Small intestine (tissue), 7 donors: ENCODE results near the gene TSSK2. TPM values are rescaled to one million over a fixed set of nuclear protein-coding genes. Genes with fewer than 3 reads are reported as not detected.

Source experiments
- DNase-seq, 2 donors: peaks; one replicate each; pipeline versions ENCODE4 v3.0.0 to v3.0.0-alpha.2; 2013
- FAIRE-seq: peaks from 2 replicates; lab custom pipeline; 2012; peaks lifted over from hg19 to GRCh38; lab: Jason Lieb, UNC
- H3K27ac ChIP-seq, 3 donors: one replicate each; pipeline ENCODE4 v1.5.1; 2013; ENCODE audit warnings: low read length in 2 of 3, mild to moderate bottlenecking in 2 of 3, control low read depth in 1 of 3, inconsistent platforms in 1 of 3, low read depth in 1 of 3, moderate library complexity in 1 of 3
- H3K27me3 ChIP-seq, 3 donors: one replicate each; pipeline ENCODE4 v1.6.1; 2013; ENCODE audit warnings: low read length in 3 of 3, inconsistent platforms in 1 of 3; ENCODE audit not compliant: control insufficient read depth in 3 of 3, insufficient read depth in 3 of 3
- H3K36me3 ChIP-seq, 3 donors: one replicate each; pipeline ENCODE4 v1.6.1; 2013; ENCODE audit warnings: low read length in 3 of 3, inconsistent platforms in 1 of 3, low read depth in 1 of 3, mild to moderate bottlenecking in 1 of 3, moderate library complexity in 1 of 3; ENCODE audit not compliant: control insufficient read depth in 3 of 3, insufficient read depth in 2 of 3
- H3K4me1 ChIP-seq, 3 donors: one replicate each; pipeline ENCODE4 v1.6.1; 2013; ENCODE audit warnings: low read length in 2 of 3, inconsistent platforms in 1 of 3, low read depth in 1 of 3, mild to moderate bottlenecking in 1 of 3, moderate library complexity in 1 of 3; ENCODE audit not compliant: control insufficient read depth in 3 of 3, insufficient read depth in 2 of 3
- H3K4me3 ChIP-seq, 3 donors: one replicate each; pipeline ENCODE4 v1.5.1; 2013; ENCODE audit warnings: low read length in 3 of 3, control low read depth in 1 of 3, inconsistent platforms in 1 of 3, low read depth in 1 of 3, mild to moderate bottlenecking in 1 of 3, moderate library complexity in 1 of 3
- H3K9me3 ChIP-seq, 2 donors: one replicate each; pipeline ENCODE4 v1.6.1; 2013; ENCODE audit warnings: low read depth in 1 of 2, low read length in 1 of 2; ENCODE audit not compliant: control insufficient read depth in 2 of 2, insufficient read depth in 1 of 2
- WGBS, 3 donors: extraction: QIAGEN DNeasy Blood & Tissue Kit; methylation state at CpG; one replicate each; pipeline ENCODE4 v1.1.7; 2013; 5-methylcytosine and 5-hydroxymethylcytosine counted together
- polyA plus RNA-seq, 4 donors: library from polyadenylated mRNA; stranded (reverse) in 3 of 4; unstranded in 1 of 4; fragments of 200-250 nt in 3 of 4; fragments of 120-200 nt in 1 of 4; gene quantifications; one replicate each; pipeline versions ENCODE4 v1.2.1 to v1.2.3, GENCODE V29; 2013
- donor health status: healthy with polysubstance abuse.
- donor health status: control.
- donor health status: control.
- donor health status: Bipolar disorder and iron deficiency.
- donor health status: healthy.

Gene TSSK2
- polyA plus RNA-seq, 4 donors, result 0.04 TPM; not detected in 3

- H3K9me3 ChIP-seq, result no peaks in the 10 kb centered on the region
- no peak for DNase-seq
- H3K4me3 ChIP-seq, result no peak overlapping the region
- H3K36me3 ChIP-seq, result peaks cover 9 to 91% (median 22%) of the 10 kb centered on the region in 3 donors
- no peaks in the 10 kb centered on the region for H3K27me3 ChIP-seq
- WGBS, 3 donors, result 93 to 96% (median 96%) methylated on average over 10 of the region's 10 CpGs
- FAIRE-seq, result no peak
- no peaks in the 10 kb centered on the region for H3K4me1 ChIP-seq
- H3K27ac ChIP-seq, result no peak overlapping the region
Observed at GRCh38 chr22:19136915-19137314, 5.8 kb downstream of the TSSK2 start.

- 89 to 92% (median 91%) methylated on average over 11 of the region's 11 CpGs for WGBS, 3 donors
- DNase-seq (no peak), FAIRE-seq (no peak)
- no peak overlapping the region for H3K27ac ChIP-seq
- H3K4me3 ChIP-seq, result no peak overlapping the region
- H3K9me3 ChIP-seq, result no peaks in the 10 kb centered on the region
- no peaks in the 10 kb centered on the region for H3K27me3 ChIP-seq
- no peaks in the 10 kb centered on the region for H3K4me1 ChIP-seq
- peaks cover 9 to 90% (median 22%) of the 10 kb centered on the region in 3 donors for H3K36me3 ChIP-seq
Observed at GRCh38 chr22:19137384-19138216, 6.5 kb downstream of the TSSK2 start.

GRCh38 chr22:19138217-19139000, 7.3 kb downstream of the TSSK2 start:
- no peak for FAIRE-seq
- Histone ChIP-seq H3K36me3 (peaks cover 9 to 85% (median 22%) of the 10 kb centered on the region in 3 donors), H3K4me3 (no peak overlapping the region), H3K4me1 (no peaks in the 10 kb centered on the region), H3K27me3 (no peaks in the 10 kb centered on the region), H3K27ac (no peak overlapping the region), H3K9me3 (no peaks in the 10 kb centered on the region)
- 93 to 94% (median 94%) methylated on average over 14 to 15 of the region's 15 CpGs for WGBS, 3 donors
- DNase-seq, result no peak

- FAIRE-seq (no peak), DNase-seq (no peak)
- 94 to 97% (median 95%) methylated on average over 9 of the region's 9 CpGs for WGBS, 3 donors
- no peak overlapping the region for H3K27ac ChIP-seq
- H3K4me1 ChIP-seq, result peaks cover 0 to 3% (median 0%) of the 10 kb centered on the region in 3 donors
- no peaks in the 10 kb centered on the region for H3K27me3 ChIP-seq
- H3K9me3 ChIP-seq, result no peaks in the 10 kb centered on the region
- H3K36me3 ChIP-seq, result peaks cover 5 to 79% (median 20%) of the 10 kb centered on the region in 3 donors
- H3K4me3 ChIP-seq, result no peak overlapping the region
Observed at GRCh38 chr22:19139001-19139356, 7.9 kb downstream of the TSSK2 start.

- DNase-seq (no peak), FAIRE-seq (no peak)
- no peak overlapping the region for H3K4me3 ChIP-seq
- peaks cover 3 to 69% (median 15%) of the 10 kb centered on the region in 3 donors for H3K36me3 ChIP-seq
- no peak overlapping the region for H3K27ac ChIP-seq
- H3K27me3 ChIP-seq, result no peaks in the 10 kb centered on the region
- H3K9me3 ChIP-seq, result no peaks in the 10 kb centered on the region
- peaks cover 0 to 4% (median 0%) of the 10 kb centered on the region in 3 donors for H3K4me1 ChIP-seq
- 85 to 91% (median 90%) methylated on average over 5 of the region's 5 CpGs for WGBS, 3 donors
Observed at GRCh38 chr22:19139974-19140373, 8.9 kb downstream of the TSSK2 start.

- H3K4me1 ChIP-seq, result peaks cover 0 to 4% (median 0%) of the 10 kb centered on the region in 3 donors
- DNase-seq (no peak), FAIRE-seq (no peak)
- H3K4me3 ChIP-seq, result no peak overlapping the region
- 94 to 97% (median 97%) methylated on average over 9 of the region's 9 CpGs for WGBS, 3 donors
- H3K36me3 ChIP-seq, result peaks cover 3 to 49% (median 6%) of the 10 kb centered on the region in 3 donors
- no peaks in the 10 kb centered on the region for H3K9me3 ChIP-seq
- peaks cover 0 to 15% (median under 1%) of the 10 kb centered on the region in 3 donors for H3K27me3 ChIP-seq
- H3K27ac ChIP-seq, result no peak overlapping the region
Observed at GRCh38 chr22:19142394-19142793, 11.3 kb downstream of the TSSK2 start.

GRCh38 chr22:19143212-19143611, 12.1 kb downstream of the TSSK2 start:
- Histone ChIP-seq H3K4me1 (peaks cover 0 to 4% (median 0%) of the 10 kb centered on the region in 3 donors), H3K4me3 (no peak overlapping the region), H3K27ac (no peak overlapping the region), H3K36me3 (peaks cover 3 to 41% (median 6%) of the 10 kb centered on the region in 3 donors), H3K9me3 (no peaks in the 10 kb centered on the region), H3K27me3 (peaks cover 5 to 23% (median 7%) of the 10 kb centered on the region in 3 donors)
- no peak for DNase-seq
- no peak for FAIRE-seq
- WGBS, 3 donors, result 86 to 90% (median 88%) methylated on average over 5 of the region's 5 CpGs

GRCh38 chr22:19143967-19144400, 12.9 kb downstream of the TSSK2 start:
- Histone ChIP-seq H3K4me1 (peaks cover 0 to 4% (median 0%) of the 10 kb centered on the region in 3 donors), H3K27me3 (peaks cover 7 to 31% (median 13%) of the 10 kb centered on the region in 3 donors), H3K9me3 (no peaks in the 10 kb centered on the region), H3K36me3 (peaks cover under 1 to 33% (median 6%) of the 10 kb centered on the region in 3 donors), H3K4me3 (peak overlapping the region; percentile 51 to 83 (median 75)), H3K27ac (peak overlapping the region; percentile 43 to 56 (median 49))
- no peak for DNase-seq
- 1 to 2% (median 2%) methylated on average over 17 of the region's 17 CpGs for WGBS, 3 donors
- no peak for FAIRE-seq
